ENCODE results near the gene DCLRE1B.

DCLRE1B gene

DNA sequence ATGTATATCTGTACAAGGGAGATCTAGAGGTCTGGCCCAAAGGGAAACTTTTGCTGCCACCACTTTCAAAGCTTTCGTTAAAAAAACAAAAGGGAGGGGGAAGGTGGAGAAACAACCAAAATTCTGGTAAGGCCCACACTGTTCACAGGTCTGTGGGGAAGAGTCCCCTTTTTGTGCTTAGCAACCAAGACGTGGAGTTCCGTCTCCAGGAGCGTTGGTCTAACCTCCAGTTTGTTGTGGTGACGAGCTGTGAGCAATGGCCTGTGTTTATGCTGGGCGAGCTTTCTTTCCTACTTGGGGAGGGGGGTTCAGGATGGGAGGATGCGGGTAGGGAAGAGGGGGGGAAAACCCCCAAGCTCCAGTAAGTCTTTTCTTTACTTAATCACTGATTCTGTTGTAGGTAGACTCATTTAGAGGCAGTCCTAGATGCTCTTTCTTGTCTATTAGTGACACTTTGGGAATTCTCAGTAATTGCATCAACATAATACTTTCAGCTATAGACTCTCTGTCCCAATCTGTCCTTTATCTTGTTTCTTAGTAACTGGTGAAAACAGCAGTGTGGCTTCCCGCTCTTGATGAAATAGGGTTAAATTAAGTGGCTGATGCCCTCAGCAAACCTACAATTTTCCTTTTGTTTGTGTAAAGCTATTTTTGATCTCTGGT lies 25.5 kb downstream of the DCLRE1B start:
- H3K4me1 ChIP-seq (ENCODE audit: insufficient read depth, low read length, severe bottlenecking) = peaks cover 57% of the 10 kb centered on the region
- H2AFZ ChIP-seq (ENCODE audit: low read length) = no peak overlapping the region
- H3K4me3 ChIP-seq (ENCODE audit: low read depth, low read length, poor library complexity, severe bottlenecking) = peak overlapping the region; percentile 99
- H3K27me3 ChIP-seq (ENCODE audit: insufficient read depth, low read length) = no peaks in the 10 kb centered on the region
- no peaks in the 10 kb centered on the region for H3K9me3 ChIP-seq (ENCODE audit: low read length)
- TF ChIP-seq, protein P1, sequence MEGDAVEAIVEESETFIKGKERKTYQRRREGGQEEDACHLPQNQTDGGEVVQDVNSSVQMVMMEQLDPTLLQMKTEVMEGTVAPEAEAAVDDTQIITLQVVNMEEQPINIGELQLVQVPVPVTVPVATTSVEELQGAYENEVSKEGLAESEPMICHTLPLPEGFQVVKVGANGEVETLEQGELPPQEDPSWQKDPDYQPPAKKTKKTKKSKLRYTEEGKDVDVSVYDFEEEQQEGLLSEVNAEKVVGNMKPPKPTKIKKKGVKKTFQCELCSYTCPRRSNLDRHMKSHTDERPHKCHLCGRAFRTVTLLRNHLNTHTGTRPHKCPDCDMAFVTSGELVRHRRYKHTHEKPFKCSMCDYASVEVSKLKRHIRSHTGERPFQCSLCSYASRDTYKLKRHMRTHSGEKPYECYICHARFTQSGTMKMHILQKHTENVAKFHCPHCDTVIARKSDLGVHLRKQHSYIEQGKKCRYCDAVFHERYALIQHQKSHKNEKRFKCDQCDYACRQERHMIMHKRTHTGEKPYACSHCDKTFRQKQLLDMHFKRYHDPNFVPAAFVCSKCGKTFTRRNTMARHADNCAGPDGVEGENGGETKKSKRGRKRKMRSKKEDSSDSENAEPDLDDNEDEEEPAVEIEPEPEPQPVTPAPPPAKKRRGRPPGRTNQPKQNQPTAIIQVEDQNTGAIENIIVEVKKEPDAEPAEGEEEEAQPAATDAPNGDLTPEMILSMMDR (IDR thresholded peaks at IDR 0.05; ENCODE audit: low read length) = no peak
- TF ChIP-seq EZH2 (IDR thresholded peaks at IDR 0.05; ENCODE audit: borderline replicate concordance, low read length) = no peak
- no peaks in the 10 kb centered on the region for H3K9me2 ChIP-seq (ENCODE audit: low read depth, low read length)
- H3K79me2 ChIP-seq (ENCODE audit: insufficient read depth, low read length) = peaks cover 56% of the 10 kb centered on the region
- H3K36me3 ChIP-seq (ENCODE audit: insufficient read depth, low read length) = peaks cover 5% of the 10 kb centered on the region; the same call in 1 of the 2 replicates
- peak overlapping the region; percentile 88 for H3K27ac ChIP-seq (ENCODE audit: low read depth, low read length, poor library complexity, severe bottlenecking)
- H3K4me2 ChIP-seq (ENCODE audit: low read length) = peak overlapping the region; percentile 98
- no peaks in the 10 kb centered on the region for H4K20me1 ChIP-seq (ENCODE audit: insufficient read depth, low read length)
- H3K9ac ChIP-seq (ENCODE audit: low read length) = peak overlapping the region; percentile 92
- no peaks in the 10 kb centered on the region for H3F3A ChIP-seq (ENCODE audit: insufficient read depth, low read length)

DNA sequence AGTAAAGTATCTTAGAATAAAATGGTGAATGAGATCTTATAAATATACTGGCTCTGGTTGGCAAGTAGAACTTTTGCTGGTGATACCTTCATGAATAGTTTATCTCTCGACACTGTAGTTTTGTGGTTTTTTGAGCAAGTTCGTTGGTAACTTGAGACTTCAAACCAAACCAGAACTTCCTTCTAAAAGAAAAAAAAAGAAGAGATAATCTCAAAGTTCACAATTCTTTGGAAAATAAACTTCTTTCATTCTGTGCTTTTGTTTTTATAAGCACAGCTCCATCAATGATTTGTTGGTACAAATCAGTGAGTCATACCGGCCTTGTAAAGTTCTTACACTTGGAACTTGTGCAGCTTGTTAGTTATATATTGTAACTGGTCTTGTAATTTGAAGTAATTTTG lies 26.3 kb downstream of the DCLRE1B start:
- Histone ChIP-seq H3F3A (ENCODE audit: insufficient read depth, low read length) (no peaks in the 10 kb centered on the region), H3K9me3 (ENCODE audit: low read length) (no peaks in the 10 kb centered on the region), H3K36me3 (ENCODE audit: insufficient read depth, low read length) (peaks cover 5% of the 10 kb centered on the region; the same call in 1 of the 2 replicates), H3K79me2 (ENCODE audit: insufficient read depth, low read length) (peaks cover 64% of the 10 kb centered on the region), H3K9ac (ENCODE audit: low read length) (peak overlapping the region; percentile 92), H3K27me3 (ENCODE audit: insufficient read depth, low read length) (no peaks in the 10 kb centered on the region), H3K9me2 (ENCODE audit: low read depth, low read length) (no peaks in the 10 kb centered on the region), H3K4me1 (ENCODE audit: insufficient read depth, low read length, severe bottlenecking) (peaks cover 65% of the 10 kb centered on the region), H4K20me1 (ENCODE audit: insufficient read depth, low read length) (no peaks in the 10 kb centered on the region), H3K27ac (ENCODE audit: low read depth, low read length, poor library complexity, severe bottlenecking) (peak overlapping the region; percentile 88), H3K4me3 (ENCODE audit: low read depth, low read length, poor library complexity, severe bottlenecking) (peak overlapping the region; percentile 99), H2AFZ (ENCODE audit: low read length) (no peak overlapping the region), H3K4me2 (ENCODE audit: low read length) (peak overlapping the region; percentile 98)
- no peak for TF ChIP-seq EZH2 (IDR thresholded peaks at IDR 0.05; ENCODE audit: borderline replicate concordance, low read length)
- TF ChIP-seq, protein P1 (IDR thresholded peaks at IDR 0.05; ENCODE audit: low read length) = no peak

DNA sequence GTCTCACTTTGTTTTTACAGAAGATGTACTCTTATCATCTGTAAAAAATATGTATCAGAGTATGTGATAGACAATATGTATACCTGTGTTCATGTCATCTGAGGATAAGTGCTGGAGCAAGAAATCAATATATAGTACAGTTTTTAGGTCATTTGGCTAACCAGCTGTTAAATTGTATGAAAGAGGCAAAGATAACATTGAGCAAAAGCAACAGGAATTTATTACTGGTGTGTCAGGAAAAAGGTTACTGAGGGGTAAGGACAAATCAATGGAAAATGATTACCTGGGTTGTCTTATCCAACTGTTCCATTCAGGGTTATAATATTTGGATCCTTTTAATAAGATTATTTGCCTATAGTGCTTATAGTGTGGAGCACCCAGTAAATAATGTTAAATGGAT lies 28.9 kb downstream of the DCLRE1B start:
- peak overlapping the region; percentile 88 for H3K27ac ChIP-seq (ENCODE audit: low read depth, low read length, poor library complexity, severe bottlenecking)
- H3K27me3 ChIP-seq (ENCODE audit: insufficient read depth, low read length) = no peaks in the 10 kb centered on the region
- peaks cover 5% of the 10 kb centered on the region; the same call in 1 of the 2 replicates for H3K36me3 ChIP-seq (ENCODE audit: insufficient read depth, low read length)
- no peaks in the 10 kb centered on the region for H4K20me1 ChIP-seq (ENCODE audit: insufficient read depth, low read length)
- H3K79me2 ChIP-seq (ENCODE audit: insufficient read depth, low read length) = peaks cover 90% of the 10 kb centered on the region
- no peaks in the 10 kb centered on the region for H3K9me3 ChIP-seq (ENCODE audit: low read length)
- H3F3A ChIP-seq (ENCODE audit: insufficient read depth, low read length) = no peaks in the 10 kb centered on the region
- no peak overlapping the region for H3K9ac ChIP-seq (ENCODE audit: low read length)
- peaks cover 77% of the 10 kb centered on the region for H3K4me1 ChIP-seq (ENCODE audit: insufficient read depth, low read length, severe bottlenecking)
- H3K4me2 ChIP-seq (ENCODE audit: low read length) = no peak overlapping the region
- H2AFZ ChIP-seq (ENCODE audit: low read length) = no peak overlapping the region
- no peak for TF ChIP-seq EZH2 (IDR thresholded peaks at IDR 0.05; ENCODE audit: borderline replicate concordance, low read length)
- TF ChIP-seq, protein P1 (IDR thresholded peaks at IDR 0.05; ENCODE audit: low read length) = no peak
- H3K9me2 ChIP-seq (ENCODE audit: low read depth, low read length) = no peaks in the 10 kb centered on the region
- no peak overlapping the region for H3K4me3 ChIP-seq (ENCODE audit: low read depth, low read length, poor library complexity, severe bottlenecking)
